Measurements from ENCODE around the gene DYNC2I2.

DYNC2I2 gene

DNA sequence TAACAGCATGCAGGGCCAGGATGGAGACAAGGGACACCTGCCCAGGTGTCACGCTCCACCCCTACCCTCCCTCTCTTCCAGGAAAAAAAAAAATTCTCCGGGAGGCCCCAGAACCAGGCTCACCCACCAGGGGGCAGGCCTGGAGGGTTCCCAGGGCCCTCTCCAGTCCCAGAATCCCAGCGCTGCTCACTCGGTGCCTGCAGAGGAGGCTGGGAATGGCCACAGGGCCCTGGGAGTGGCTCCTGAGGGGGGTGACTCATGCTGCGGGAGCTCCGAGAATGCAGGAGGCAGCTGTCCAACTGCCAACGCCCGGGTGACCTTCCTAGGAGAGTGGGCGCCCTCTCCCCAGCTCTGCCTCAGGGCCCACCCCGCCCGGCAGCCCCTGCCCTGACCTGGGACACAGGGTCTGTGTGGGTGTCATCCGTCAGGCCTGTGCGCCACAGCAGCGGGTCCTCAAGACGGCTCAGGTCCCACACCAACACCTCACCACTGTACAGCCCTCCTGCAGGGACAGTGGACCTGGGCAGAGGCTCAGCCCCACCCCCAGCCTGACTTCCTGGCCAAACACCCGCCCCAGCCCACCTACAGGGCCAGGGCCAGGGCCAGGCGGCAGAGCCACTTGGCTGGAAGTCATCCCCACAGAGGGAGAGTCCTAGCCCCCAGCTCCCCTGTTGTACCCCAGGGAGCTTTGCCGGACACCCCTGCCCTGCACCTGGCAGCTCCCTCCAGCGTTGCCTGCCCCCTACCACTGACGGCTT, 21.2 kb downstream of the DYNC2I2 start:
- DNase-seq, result peak; percentile 17

DNA sequence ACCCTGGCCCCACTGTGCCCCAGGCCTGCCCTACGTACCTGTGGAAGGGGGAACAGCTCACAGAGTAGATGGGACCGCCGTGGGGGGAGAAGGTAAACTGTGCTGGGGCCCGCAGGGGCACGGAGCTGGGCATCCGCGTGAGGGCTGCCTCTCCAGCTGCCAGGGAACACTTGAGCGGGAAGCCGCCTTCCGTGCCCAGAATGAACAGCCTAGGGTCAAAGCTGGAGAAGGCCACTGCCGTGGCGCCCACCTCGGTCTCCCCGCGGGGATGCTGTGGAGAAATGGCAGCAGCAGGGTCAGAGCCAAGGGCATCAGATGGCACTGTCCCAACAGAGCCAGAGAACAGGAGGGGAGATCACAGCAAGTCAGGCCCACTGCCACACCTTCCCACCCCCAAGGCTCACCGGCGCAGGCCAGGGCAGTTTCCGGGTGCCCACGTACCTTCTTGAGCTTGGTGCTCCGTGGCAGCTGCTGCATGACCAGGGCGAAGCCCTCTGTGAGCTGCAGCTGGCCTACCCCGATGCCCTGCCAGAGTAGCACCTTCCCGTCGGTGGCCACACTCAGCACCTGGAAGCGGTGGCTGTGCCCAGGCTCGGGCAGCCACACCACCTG, 21.9 kb downstream of the DYNC2I2 start:
- no peak for DNase-seq

DNA sequence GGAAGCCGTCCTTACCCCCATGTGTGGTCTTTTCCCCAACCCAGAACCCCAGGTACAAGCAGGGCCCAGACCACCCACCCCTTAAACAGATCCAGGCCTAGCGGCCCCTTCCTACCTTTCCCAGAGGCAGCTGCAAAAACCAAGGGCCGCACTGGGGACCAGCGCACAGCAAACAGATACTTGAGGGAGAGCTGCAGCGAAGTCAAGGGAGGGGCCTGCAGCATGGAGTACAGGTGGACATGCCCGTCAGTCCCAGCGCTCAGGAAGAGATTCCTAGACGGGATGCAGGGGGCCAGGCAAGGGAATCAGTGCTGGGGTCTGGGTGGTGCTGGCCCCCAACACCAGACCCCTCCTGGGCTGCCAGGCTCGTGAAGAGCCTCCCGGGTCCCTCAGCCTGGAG, 22.5 kb downstream of the DYNC2I2 start:
- DNase-seq, result no peak

DNA sequence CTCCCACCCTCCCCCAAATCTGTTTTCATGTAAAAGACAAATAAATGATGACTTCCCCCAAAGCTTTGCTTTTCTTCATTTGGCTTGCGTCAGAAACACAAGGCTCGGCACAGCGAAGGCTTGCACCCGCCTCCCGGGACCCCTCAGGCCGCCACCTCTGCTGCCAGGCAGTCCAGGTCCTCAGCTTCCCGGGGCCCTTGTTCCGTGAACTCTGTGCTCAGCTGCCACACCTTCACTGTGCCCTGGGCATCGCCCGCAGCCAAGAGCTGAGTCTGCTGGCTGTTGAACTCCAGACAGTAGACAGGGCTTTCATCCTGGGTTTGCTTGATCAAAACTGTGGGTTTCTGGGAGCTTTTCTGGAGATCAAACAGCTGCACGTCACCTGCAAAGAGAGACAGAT, 23.0 kb downstream of the DYNC2I2 start:
- no peak for DNase-seq

DNA sequence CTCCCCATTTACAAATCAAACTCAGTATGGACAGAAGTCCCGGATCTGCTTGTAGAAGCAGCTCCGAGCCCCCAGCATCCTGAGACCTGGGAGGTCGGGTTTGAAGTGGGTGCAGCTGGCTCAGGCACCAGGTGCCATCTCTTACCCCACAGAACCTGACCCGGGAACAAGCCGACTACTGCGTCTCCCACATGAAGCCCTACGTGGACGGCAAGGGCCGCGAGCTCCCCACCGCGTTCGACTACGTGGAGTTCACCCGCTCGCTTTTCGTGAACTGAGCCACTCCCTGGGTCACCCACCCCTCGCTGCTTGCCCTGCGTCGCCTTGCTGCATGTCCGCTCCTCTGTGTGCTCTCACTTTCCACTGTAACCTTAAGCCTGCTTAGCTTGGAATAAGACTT, 23.6 kb downstream of the DYNC2I2 start:
- no peak for DNase-seq

DNA sequence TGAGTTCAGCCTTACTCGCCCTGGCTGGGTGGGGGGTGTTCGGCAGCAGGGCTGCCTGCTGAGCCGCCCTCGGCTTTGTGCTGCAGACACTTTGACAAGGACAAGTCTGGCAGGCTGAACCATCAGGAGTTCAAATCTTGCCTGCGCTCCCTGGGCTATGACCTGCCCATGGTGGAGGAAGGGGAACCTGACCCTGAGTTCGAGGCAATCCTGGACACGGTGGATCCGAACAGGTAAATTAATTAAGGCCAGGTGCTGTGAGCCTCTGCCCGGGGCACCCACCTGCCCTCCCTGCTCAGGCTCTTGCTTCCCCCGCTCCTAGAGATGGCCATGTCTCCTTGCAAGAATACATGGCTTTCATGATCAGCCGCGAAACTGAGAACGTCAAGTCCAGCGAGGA, 24.2 kb downstream of the DYNC2I2 start:
- no peak for DNase-seq

DNA sequence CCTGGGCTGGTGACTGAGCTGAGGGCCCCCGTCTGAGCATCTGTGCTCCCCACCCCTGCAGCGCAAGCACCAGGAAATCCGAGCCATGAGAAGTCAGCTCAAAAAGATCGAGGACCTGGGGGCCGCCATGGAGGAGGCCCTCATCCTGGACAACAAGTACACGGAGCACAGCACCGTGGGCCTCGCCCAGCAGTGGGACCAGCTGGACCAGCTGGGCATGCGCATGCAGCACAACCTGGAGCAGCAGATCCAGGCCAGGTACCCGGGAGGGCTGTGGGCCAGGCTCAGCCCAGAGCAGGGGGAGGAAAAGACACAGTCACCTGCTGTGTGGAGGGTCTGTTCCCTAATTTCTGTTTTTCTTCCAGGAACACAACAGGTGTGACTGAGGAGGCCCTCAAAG, 24.6 kb downstream of the DYNC2I2 start:
- DNase-seq, result no peak

DNA sequence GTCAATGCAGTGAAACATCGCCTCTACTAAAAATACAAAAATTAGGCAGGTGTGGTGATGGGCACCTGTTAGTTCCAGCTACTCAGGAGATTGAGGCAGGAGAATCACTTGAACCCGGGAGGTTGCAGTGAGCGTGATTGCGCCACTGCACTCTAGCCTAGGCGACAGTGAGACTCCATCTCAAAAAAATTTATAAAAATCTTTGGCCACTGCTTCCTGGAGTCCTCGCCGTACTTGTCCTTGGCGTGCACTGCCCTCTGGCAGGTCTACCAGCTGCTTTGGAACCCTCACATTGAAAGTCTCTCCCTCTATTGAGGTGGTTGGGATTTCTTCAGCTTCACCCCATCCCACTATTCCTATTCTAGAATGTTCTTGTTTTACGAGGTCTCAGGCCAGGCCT, 25.0 kb downstream of the DYNC2I2 start:
- no peak for DNase-seq

DNA sequence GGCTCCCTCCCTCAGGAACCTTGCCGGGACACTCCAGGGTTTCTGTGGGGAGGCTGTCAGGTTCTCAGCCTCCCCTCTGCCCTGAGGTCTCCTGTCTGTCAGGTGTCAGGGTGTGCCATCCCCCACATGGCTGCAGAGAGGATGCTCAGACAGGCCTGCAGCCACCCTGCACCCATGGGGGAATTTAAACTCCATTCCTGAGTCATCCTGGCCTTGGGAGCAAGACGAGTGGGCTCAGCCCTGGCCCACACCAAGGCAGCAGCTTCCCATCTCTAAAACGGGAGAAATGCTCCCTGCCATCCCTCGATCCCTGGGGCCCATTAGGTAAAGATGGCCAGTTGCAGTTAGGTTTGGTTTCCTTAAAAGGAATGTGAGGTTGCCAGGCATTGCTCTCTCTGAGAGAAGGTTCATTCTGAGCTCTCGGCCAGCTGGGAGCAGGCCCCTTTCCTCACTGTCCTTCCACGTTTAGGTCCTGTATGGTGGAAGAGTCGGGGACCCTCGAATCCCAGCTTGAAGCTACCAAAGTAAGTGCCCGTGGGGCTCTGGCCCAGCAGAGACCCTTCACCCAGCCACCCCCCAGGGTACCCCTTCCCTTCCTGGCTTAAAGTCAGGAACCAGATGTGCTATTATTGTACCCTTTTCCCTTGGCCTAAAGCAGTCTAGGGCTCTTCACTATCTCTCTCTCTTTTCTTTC, 26.6 kb downstream of the DYNC2I2 start:
- no peak for DNase-seq

DNA sequence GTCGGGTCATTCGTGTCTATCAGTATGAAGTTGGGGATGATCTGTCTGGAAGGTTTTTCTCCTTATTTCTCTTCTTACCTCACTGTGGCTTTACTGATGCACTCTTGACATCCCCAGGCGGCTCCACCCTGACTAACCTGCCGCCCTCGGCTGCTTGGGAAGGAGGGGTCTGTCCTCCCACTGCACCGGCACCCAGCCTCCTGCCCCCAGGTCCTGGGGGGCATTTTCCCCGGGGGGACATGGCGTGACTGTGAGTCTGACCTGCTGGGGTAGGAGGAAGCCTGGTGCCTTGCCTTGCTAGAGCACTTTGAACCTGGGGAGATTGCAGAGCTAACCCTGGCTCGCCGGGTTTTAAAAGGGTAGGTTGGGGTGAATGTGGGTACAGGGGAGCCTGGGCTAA, 27.5 kb downstream of the DYNC2I2 start:
- DNase-seq, result no peak

DNA sequence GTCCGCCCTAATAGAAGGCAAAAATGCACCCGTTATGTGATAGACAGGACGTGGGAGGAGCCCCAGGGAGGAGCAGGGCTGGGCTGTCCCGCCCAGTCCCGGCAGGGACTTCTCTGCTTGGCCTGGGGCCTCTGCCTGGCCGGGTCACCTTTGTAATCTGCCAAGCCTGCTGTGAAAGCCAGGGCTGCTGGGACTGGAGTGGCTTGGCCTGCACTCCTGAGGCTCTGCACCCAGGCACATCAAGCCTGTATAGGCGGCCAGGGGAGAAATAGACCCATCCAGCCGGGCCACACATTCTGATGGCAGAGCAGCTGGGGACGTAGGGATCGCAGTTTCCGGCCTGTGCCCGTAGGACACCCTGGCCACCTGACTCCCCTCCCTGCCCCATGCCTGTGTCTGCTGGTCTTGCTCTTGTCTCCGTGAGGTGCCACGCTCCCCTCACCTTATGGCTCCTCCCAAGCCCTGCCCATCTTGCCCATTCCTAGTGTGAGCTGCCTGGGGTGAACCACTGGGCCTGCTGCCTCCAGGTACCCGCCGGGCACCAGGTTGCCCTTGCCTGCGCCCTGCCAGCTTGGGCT, 28.1 kb downstream of the DYNC2I2 start:
- DNase-seq, result no peak

DNA sequence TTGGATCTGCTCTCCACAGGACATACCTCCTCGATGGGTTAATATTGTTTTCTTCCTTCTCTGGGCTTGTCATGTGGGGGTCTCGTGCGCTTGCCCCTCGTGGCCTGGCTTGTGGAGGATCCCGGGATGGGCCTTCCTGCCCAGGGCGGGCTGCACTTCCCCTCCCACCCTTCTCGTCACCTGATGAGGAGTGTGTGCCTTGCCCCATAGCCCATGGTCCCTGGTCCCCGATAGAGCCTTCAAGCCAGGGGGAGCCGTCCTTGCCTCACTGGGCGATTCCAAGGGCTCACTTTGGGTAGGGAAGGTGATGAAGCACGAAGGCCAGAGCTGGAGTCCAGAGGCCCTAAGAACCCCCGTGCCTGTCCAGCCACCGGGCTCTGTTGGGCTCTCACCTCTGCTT, 28.7 kb downstream of the DYNC2I2 start:
- no peak for DNase-seq

DNA sequence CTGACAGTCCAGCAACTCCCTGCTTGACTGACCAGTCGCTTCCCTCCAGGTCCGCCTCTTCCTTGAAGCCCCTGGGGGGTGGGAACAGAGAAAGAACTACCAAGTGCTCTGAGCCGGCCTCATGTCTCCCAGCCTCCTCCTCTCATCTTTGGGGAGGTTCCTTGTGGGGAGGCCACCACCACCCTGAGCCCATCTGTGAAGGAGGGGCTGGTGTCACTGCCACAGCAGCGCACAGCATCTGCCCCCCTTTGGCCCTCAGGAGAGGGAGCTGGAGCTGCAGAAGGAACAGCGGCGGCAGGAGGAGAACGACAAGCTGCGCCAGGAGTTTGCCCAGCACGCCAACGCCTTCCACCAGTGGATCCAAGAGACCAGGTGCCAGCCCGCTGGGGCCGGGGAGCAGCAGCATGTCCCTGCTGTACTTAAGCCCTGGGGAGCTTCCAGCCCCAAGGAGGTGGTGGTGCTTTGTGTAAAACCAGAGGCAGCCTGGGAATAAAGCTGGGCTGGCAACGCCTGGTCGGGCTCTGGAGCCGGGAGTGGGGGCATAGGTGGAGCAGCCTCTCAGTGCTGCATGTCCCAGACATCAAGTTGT, 29.4 kb downstream of the DYNC2I2 start:
- DNase-seq, result no peak

DNA sequence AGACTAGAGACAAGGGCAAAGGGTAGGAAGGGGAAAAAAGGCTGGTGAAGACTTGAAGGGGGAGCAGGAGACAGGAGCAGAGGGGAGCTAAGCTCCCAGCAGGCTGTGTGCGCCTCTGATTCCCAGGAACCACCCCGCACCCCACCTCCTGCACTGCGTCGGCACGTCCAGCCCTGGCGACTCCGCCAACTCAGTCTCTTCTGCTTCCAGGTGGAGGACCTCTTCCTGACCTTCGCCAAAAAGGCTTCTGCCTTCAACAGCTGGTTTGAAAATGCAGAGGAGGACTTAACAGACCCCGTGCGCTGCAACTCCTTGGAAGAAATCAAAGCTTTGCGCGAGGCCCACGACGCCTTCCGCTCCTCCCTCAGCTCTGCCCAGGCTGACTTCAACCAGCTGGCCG, 30.5 kb downstream of the DYNC2I2 start:
- DNase-seq, result no peak

DNA sequence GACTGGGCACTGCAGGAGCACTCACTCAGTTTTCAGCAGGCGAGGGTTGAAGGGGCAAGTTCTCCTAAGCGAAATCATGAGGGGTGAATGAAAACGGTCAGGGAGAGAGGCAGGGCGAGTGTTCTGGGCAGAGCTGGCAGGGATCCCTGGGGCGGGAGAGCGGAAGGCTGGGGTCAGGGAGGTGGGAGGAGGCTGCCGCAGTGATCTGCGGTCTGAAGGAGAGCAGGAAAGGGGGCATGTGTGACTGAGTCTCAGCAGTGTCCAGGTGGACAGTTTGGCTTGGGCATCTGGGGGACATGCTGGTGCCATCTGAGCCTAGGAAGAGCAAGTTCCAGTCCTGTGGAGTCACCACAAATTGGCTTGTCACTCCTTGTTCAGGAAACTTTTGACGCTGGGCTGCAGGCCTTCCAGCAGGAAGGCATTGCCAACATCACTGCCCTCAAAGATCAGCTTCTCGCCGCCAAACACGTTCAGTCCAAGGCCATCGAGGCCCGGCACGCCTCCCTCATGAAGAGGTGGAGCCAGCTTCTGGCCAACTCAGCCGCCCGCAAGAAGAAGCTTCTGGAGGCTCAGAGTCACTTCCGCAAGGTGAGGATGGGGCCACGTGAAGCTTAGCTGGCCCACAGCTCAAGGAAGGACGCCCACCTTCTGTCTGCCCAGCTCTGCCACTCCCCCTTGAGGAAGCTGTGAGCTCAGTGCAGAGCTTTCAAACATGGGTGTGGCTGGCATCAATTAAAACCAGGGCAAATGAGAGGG, 31.1 kb downstream of the DYNC2I2 start:
- no peak for DNase-seq

DNA sequence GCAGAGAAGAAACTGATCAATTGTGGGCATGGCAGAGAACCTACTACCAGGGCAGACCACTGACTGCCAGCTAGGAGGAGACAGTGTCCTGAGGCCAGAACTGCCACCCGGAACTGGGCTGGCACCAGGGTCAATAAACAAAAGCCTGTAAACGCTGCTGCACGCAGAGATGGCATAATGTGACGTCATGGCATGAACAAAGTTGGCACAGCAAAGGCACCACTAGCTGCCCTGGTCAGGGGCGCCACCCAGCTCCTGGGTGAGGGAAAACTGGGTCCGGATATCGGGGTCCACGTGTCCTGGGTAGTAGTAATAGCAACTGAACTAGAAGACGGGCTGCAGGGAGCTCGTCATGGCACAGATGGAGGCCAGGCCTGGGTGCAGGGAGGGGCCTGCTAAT, 32.1 kb downstream of the DYNC2I2 start:
- no peak for DNase-seq

DNA sequence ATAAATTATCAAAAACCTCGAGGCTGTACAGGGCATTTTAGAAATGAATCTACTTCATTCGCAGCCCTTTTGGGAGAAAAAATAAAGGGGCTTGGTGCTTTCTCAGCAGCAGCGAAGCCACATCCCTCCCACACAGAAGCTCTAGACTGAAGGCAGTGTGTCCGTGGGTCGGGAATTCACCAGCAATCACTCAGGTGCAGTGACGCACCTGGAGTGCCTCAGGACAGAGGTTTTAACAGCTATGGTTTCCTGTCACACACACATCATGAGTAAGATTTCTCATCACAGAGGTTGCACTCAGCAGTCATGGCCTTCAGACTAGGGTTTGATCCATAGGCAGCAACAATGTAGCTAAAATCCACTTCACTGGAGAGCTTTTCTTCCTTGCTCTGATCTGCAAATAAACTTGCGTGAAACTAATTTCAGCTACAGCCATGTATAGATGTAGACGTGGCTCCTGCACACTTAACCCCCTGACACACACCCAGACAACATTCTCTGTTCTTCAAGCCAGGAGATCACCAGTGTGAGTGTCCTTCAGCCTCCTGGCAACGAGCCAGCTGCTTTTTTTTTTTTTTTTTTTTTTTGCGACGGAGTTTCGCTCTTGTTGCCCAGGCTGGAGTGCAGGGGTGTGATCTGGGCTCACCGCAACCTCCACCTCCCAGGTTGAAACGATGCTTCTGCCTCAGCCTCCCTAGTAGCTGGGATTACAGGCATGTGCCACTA, 34.8 kb downstream of the DYNC2I2 start:
- DNase-seq, result no peak

DNA sequence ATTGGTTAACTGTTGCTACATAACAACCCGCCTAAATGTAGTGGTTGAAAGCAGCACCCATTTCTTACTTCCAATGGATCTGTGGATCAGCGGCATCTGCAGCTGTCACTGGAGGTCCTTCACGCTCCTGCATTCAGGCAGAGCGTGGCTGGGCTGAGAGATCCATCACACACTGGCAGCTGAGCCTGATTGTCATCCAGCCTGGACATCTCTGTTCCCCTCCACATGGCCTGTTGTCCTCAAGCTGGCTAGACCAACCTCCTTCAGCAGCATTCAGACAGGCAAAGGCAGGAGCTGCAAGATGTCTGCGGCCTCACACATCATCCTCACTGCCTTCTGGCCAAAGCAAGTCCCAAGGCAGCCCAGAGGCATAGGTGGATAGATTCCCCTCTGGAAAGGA, 36.9 kb downstream of the DYNC2I2 start:
- no peak for DNase-seq

DNA sequence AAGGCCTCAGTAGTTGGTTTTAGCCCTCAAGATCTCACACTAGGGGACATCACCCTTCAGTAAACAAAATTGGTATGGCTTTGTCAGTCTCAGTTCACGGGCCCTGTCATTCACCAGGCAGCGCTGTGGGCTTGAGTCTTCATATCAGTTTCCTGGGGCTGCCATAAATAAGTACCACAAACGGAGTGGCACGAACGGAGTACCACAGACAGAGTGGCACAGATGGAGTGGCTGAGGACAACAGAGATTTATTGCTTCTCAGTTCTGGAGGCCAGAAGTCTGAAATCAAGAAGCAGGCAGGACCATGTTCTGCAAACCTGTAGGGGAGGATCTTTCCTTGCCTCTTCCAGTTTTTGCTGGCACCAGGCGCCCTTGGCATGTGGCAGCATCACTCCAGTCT, 37.5 kb downstream of the DYNC2I2 start:
- no peak for DNase-seq

DNA sequence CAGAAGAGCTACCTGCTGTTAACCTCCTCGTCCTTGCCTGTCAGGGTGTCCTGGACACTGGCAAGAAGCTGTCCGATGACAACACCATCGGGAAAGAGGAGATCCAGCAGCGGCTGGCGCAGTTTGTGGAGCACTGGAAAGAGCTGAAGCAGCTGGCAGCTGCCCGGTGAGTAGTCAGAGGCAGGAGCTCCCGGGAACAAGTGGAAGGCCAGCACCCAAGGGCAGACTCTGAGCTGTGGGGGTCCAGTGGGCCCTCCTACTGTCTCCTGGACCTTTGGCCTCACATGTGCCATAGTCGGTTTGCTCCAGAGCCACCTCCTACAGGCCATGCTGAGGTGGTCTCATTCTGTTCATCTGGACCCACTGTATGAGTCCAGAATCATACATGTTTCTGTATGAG, 38.7 kb downstream of the DYNC2I2 start:
- no peak for DNase-seq

DNA sequence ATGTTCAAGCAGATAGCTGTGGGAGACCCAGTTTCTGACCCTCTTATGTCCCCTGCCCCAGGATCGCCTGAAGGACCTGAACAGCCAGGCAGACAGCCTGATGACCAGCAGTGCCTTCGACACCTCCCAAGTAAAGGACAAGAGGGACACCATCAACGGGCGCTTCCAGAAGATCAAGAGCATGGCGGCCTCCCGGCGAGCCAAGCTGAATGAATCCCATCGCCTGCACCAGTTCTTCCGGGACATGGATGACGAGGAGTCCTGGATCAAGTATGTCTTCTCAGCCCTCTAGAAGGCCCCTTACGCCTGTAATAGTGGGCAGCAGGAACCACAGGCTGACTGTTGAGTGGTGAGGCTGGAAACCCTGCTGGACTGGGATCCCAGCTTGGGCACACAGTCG, 41.1 kb downstream of the DYNC2I2 start:
- DNase-seq, result no peak

DNA sequence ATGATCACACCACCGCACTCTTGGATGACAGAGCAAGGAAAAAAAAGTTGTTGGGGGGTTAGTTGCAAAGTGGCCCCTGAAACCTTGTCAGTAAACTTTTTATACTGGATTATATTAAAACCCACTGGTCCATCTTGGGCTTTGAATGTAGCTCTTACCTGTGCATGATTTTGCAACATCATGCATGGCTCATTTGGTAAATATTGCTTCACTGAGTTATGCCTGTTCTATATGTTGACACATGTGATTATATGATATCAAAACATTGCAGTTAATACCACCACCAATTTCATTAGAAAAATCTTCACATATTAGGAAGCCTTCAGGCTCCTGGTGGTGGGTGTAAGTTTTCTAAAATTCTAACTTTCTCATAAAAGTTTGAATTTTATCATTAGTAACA, 41.9 kb downstream of the DYNC2I2 start:
- no peak for DNase-seq
